NCI-H2196 (cell line): ENCODE measurements around the gene APOB.

ENCODE experiments used
- DNase-seq: peaks from one replicate; lab custom pipeline; 2025; ENCODE audit not compliant: unreplicated experiment; lab: John Stamatoyannopoulos, UW

The APOB gene

GRCh38 chr2:21020031-21020667 lies 23.7 kb downstream of the APOB start:
- DNase-seq, result no peak

- no peak for DNase-seq
Observed at GRCh38 chr2:21019678-21020021, 24.2 kb downstream of the APOB start.

- no peak for DNase-seq
Observed at GRCh38 chr2:21019000-21019677, 24.7 kb downstream of the APOB start.

- DNase-seq, result no peak
Observed at GRCh38 chr2:21018290-21018689, 25.6 kb downstream of the APOB start.

- no peak for DNase-seq
Observed at GRCh38 chr2:21017748-21018276, 26.1 kb downstream of the APOB start.

- no peak for DNase-seq
Observed at GRCh38 chr2:21015281-21015645, 28.6 kb downstream of the APOB start.

GRCh38 chr2:21014364-21015280 lies 29.3 kb downstream of the APOB start:
- DNase-seq, result no peak

- DNase-seq, result no peak
Observed at GRCh38 chr2:21013043-21013816, 30.6 kb downstream of the APOB start.

- DNase-seq, result no peak
Observed at GRCh38 chr2:21012557-21012937, 31.3 kb downstream of the APOB start.

- DNase-seq, result no peak
Observed at GRCh38 chr2:21011876-21012556, 31.9 kb downstream of the APOB start.

- DNase-seq, result no peak
Observed at GRCh38 chr2:21011453-21011852, 32.4 kb downstream of the APOB start.

- DNase-seq, result no peak
Observed at GRCh38 chr2:21010813-21011439, 32.9 kb downstream of the APOB start.

GRCh38 chr2:21009662-21010225 lies 34.1 kb downstream of the APOB start:
- DNase-seq, result no peak

- no peak for DNase-seq
Observed at GRCh38 chr2:21008790-21009661, 34.8 kb downstream of the APOB start.

- DNase-seq, result no peak
Observed at GRCh38 chr2:21008014-21008789, 35.7 kb downstream of the APOB start.

- no peak for DNase-seq
Observed at GRCh38 chr2:21007129-21008013, 36.5 kb downstream of the APOB start.
